HL-60/S4 treated with phorbol 12-myristate 13-acetate at 8.2 ng/mL for 4 days and 3 days (cell line): ENCODE results near the gene MAPK13.
"Not testable (repeated sequence)": the region's sequence is repeated elsewhere in the genome, so short reads cannot be mapped to it uniquely, and the experiment has no call there.

ENCODE experiments used
- in situ Hi-C: fragments of 300-500 bp; cut with MboI; formaldehyde crosslinking; loops from 2 replicates; pipeline ENCODE4 v1.15.0; 2022; ENCODE audit warnings: low sequenced_read_pairs

The MAPK13 gene

GRCh38 chr6:36114798-36115408 is 15.4 kb upstream of the MAPK13 start:
- in situ Hi-C loops: no loop called here

- in situ Hi-C loops: no loop called here
Observed at GRCh38 chr6:36115412-36115811, 14.9 kb upstream of the MAPK13 start.

GRCh38 chr6:36116066-36116864 is 14.0 kb upstream of the MAPK13 start:
- in situ Hi-C loops: no loop called here

GRCh38 chr6:36116943-36117342 is 13.4 kb upstream of the MAPK13 start:
- in situ Hi-C loops: no loop called here

- in situ Hi-C loops: no loop called here
Observed at GRCh38 chr6:36117658-36118549, 12.4 kb upstream of the MAPK13 start.

GRCh38 chr6:36118550-36119107 is 11.7 kb upstream of the MAPK13 start:
- in situ Hi-C loops: no loop called here

- in situ Hi-C loops: no loop called here
Observed at GRCh38 chr6:36119209-36119608, 11.1 kb upstream of the MAPK13 start.

- in situ Hi-C loops: no loop called here
Observed at GRCh38 chr6:36120018-36120417, 10.3 kb upstream of the MAPK13 start.

- in situ Hi-C loops: no loop called here
Observed at GRCh38 chr6:36120539-36120938, 9.8 kb upstream of the MAPK13 start.

- in situ Hi-C loops: no loop called here
Observed at GRCh38 chr6:36120979-36121786, 9.1 kb upstream of the MAPK13 start.

GRCh38 chr6:36121787-36122494 is 8.4 kb upstream of the MAPK13 start:
- in situ Hi-C loops: no loop called here

GRCh38 chr6:36122495-36123269 is 7.6 kb upstream of the MAPK13 start:
- in situ Hi-C loops: no loop called here

GRCh38 chr6:36123270-36124139 is 6.8 kb upstream of the MAPK13 start:
- in situ Hi-C loops: no loop called here

GRCh38 chr6:36124346-36124745 is 6.0 kb upstream of the MAPK13 start:
- in situ Hi-C loops: not testable (repeated sequence)

GRCh38 chr6:36124881-36125280 is 5.4 kb upstream of the MAPK13 start:
- in situ Hi-C loops: no loop called here

GRCh38 chr6:36125575-36125974 is 4.7 kb upstream of the MAPK13 start:
- in situ Hi-C loops: no loop called here

- in situ Hi-C loops: no loop called here
Observed at GRCh38 chr6:36126121-36126520, 4.2 kb upstream of the MAPK13 start.
